ENCODE results near the gene TAOK3.

Gene TAOK3

DNA sequence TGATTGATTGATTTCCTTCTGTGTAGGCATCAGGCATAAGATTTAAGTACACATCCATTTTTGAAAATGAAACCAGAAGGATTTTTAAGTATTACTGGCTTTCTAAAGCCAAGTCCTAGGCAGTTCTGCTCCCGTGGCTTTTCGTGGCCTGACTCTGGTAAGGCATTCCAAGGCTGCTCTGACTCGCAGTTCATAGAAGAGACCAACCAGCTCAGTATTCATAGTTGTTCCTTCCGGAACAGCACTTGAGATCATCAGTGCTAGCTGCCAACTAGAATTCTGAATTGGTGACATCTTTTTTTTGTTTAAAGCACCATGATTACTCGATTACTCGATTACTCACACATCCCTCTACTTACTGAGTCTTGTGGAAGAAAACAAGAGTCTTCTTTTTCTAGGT, 29.5 kb upstream of the TAOK3 start:
- Histone ChIP-seq H3K36me3 (ENCODE audit: insufficient read depth, low read length) (peaks cover 65% of the 10 kb centered on the region; the same call in 1 of the 2 replicates), H3K9me3 (ENCODE audit: insufficient read depth, low read depth, low read length) (no peaks in the 10 kb centered on the region), H3K4me2 (ENCODE audit: low read depth, low read length, poor library complexity, severe bottlenecking) (no peak overlapping the region), H3K9ac (ENCODE audit: low read depth, low read length, poor library complexity, severe bottlenecking) (no peak overlapping the region), H3K27me3 (ENCODE audit: insufficient read depth, low read length, poor library complexity, severe bottlenecking) (no peaks in the 10 kb centered on the region), H3K79me2 (ENCODE audit: insufficient read depth, low read length) (no peaks in the 10 kb centered on the region), H3F3A (ENCODE audit: low read depth) (no peaks in the 10 kb centered on the region), H3K4me3 (ENCODE audit: low read length, poor library complexity, severe bottlenecking) (no peak overlapping the region), H3K9me2 (replicated peaks; ENCODE audit: low read depth, low read length) (no peaks in the 10 kb centered on the region), H3K4me1 (ENCODE audit: insufficient read depth, low read length, poor library complexity, severe bottlenecking) (no peaks in the 10 kb centered on the region), H4K20me1 (ENCODE audit: insufficient read depth, low read length, poor library complexity, severe bottlenecking) (peaks cover 3% of the 10 kb centered on the region), H2AFZ (ENCODE audit: low read length) (no peak overlapping the region)
- TF ChIP-seq EZH2phosphoT487 (IDR thresholded peaks at IDR 0.05; ENCODE audit: borderline replicate concordance): no peak
- TF ChIP-seq, protein P1, sequence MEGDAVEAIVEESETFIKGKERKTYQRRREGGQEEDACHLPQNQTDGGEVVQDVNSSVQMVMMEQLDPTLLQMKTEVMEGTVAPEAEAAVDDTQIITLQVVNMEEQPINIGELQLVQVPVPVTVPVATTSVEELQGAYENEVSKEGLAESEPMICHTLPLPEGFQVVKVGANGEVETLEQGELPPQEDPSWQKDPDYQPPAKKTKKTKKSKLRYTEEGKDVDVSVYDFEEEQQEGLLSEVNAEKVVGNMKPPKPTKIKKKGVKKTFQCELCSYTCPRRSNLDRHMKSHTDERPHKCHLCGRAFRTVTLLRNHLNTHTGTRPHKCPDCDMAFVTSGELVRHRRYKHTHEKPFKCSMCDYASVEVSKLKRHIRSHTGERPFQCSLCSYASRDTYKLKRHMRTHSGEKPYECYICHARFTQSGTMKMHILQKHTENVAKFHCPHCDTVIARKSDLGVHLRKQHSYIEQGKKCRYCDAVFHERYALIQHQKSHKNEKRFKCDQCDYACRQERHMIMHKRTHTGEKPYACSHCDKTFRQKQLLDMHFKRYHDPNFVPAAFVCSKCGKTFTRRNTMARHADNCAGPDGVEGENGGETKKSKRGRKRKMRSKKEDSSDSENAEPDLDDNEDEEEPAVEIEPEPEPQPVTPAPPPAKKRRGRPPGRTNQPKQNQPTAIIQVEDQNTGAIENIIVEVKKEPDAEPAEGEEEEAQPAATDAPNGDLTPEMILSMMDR (conservative IDR thresholded peaks at IDR 0.05; ENCODE audit: low read length): no peak

DNA sequence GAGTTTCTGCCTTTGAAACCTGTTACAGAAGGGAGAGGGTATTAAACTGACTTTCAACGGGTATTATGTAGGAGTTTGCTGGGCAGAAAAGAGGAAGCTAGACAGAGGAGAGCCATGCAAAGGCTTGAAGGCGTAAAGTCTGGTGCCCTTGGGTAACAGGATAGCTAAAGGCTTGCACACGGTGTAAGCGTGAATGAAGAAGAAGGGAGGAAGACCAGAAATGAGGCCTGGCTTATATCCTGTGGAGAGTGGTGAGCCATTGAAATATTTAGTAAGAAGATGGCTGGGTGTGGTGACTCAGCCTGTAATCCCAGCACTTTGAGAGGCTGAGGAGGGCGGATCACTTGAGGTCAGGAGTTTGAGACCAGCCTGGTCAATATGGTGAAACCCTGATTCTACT, 26.2 kb upstream of the TAOK3 start:
- Histone ChIP-seq H3K9me2 (replicated peaks; ENCODE audit: low read depth, low read length) (no peaks in the 10 kb centered on the region), H3K4me2 (ENCODE audit: low read depth, low read length, poor library complexity, severe bottlenecking) (no peak overlapping the region), H3F3A (ENCODE audit: low read depth) (no peaks in the 10 kb centered on the region), H3K4me1 (ENCODE audit: insufficient read depth, low read length, poor library complexity, severe bottlenecking) (no peaks in the 10 kb centered on the region), H3K36me3 (ENCODE audit: insufficient read depth, low read length) (peaks cover 73% of the 10 kb centered on the region; the same call in 1 of the 2 replicates), H2AFZ (ENCODE audit: low read length) (no peak overlapping the region), H3K4me3 (ENCODE audit: low read length, poor library complexity, severe bottlenecking) (no peak overlapping the region), H3K79me2 (ENCODE audit: insufficient read depth, low read length) (no peaks in the 10 kb centered on the region), H3K9me3 (ENCODE audit: insufficient read depth, low read depth, low read length) (no peaks in the 10 kb centered on the region), H3K27me3 (ENCODE audit: insufficient read depth, low read length, poor library complexity, severe bottlenecking) (no peaks in the 10 kb centered on the region), H4K20me1 (ENCODE audit: insufficient read depth, low read length, poor library complexity, severe bottlenecking) (no peaks in the 10 kb centered on the region), H3K9ac (ENCODE audit: low read depth, low read length, poor library complexity, severe bottlenecking) (no peak overlapping the region)
- no peak for TF ChIP-seq EZH2phosphoT487 (IDR thresholded peaks at IDR 0.05; ENCODE audit: borderline replicate concordance)
- TF ChIP-seq, protein P1 (conservative IDR thresholded peaks at IDR 0.05; ENCODE audit: low read length): no peak

DNA sequence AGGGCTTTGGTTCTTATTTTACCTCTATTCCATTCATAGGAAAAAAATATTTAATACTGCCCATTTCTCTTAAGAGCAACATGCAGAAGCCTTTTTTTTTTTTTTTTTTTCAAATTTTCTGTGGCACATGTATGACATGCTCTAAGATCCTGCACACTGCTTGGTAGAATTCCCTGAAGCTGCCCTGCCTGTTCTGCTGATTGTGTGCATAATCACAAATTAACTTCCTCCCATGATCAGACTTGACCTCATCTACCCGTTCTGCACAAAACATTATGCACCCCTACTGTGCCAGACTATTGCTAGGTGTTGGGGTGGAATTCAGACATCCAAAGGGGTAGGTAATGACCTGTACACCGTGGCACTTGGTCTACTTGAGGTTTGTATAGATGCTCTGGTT, 25.8 kb upstream of the TAOK3 start:
- Histone ChIP-seq H3K4me1 (ENCODE audit: insufficient read depth, low read length, poor library complexity, severe bottlenecking) (no peaks in the 10 kb centered on the region), H3K36me3 (ENCODE audit: insufficient read depth, low read length) (peaks cover 71% of the 10 kb centered on the region; the same call in 1 of the 2 replicates), H4K20me1 (ENCODE audit: insufficient read depth, low read length, poor library complexity, severe bottlenecking) (no peaks in the 10 kb centered on the region), H3K9ac (ENCODE audit: low read depth, low read length, poor library complexity, severe bottlenecking) (no peak overlapping the region), H3K9me2 (replicated peaks; ENCODE audit: low read depth, low read length) (no peaks in the 10 kb centered on the region), H3K4me3 (ENCODE audit: low read length, poor library complexity, severe bottlenecking) (no peak overlapping the region), H3K4me2 (ENCODE audit: low read depth, low read length, poor library complexity, severe bottlenecking) (no peak overlapping the region), H2AFZ (ENCODE audit: low read length) (no peak overlapping the region), H3K79me2 (ENCODE audit: insufficient read depth, low read length) (no peaks in the 10 kb centered on the region), H3F3A (ENCODE audit: low read depth) (no peaks in the 10 kb centered on the region), H3K27me3 (ENCODE audit: insufficient read depth, low read length, poor library complexity, severe bottlenecking) (no peaks in the 10 kb centered on the region), H3K9me3 (ENCODE audit: insufficient read depth, low read depth, low read length) (no peaks in the 10 kb centered on the region)
- TF ChIP-seq, protein P1 (conservative IDR thresholded peaks at IDR 0.05; ENCODE audit: low read length): no peak
- no peak for TF ChIP-seq EZH2phosphoT487 (IDR thresholded peaks at IDR 0.05; ENCODE audit: borderline replicate concordance)

Data from Loucy (cell line).